HepG2 (cell line): ENCODE results near the gene LRRC3C. TPM values are rescaled to one million over a fixed set of nuclear protein-coding genes. Genes with fewer than 3 reads are reported as not detected.

ENCODE experiments used
- AHR ChIP-seq: IDR thresholded peaks from 2 replicates; pipeline ENCODE4 v1.6.1; 2018; ENCODE audit warnings: missing genetic modification reagents, missing compliant biosample characterization
- ARNTL ChIP-seq: sonication (generic); formaldehyde crosslinking; IDR thresholded peaks from 2 replicates; pipeline ENCODE4 v1.4.0; 2020; ENCODE audit warnings: mild to moderate bottlenecking, missing genetic modification reagents
- BCL6 ChIP-seq: IDR thresholded peaks from 2 replicates; pipeline ENCODE4 v1.6.1; 2016; ENCODE audit warnings: missing genetic modification reagents, missing compliant biosample characterization
- FLYWCH1 ChIP-seq: sonication (generic); formaldehyde crosslinking; IDR thresholded peaks from 2 replicates; pipeline ENCODE4 v1.8.1; 2023; ENCODE audit warnings: mild to moderate bottlenecking, missing genetic modification reagents
- FOXJ3 ChIP-seq: sonication (generic); formaldehyde crosslinking; IDR thresholded peaks from 2 replicates; pipeline ENCODE4 v1.4.0; 2020; ENCODE audit warnings: missing genetic modification reagents, mild to moderate bottlenecking, borderline replicate concordance
- GATA4 ChIP-seq: sonication (generic); IDR thresholded peaks from 2 replicates; pipeline ENCODE4 v1.6.1; 2016; ENCODE audit warnings: antibody characterized with exemption, low read depth, borderline replicate concordance
- HCFC1 ChIP-seq: fragments of 150-350 bp; IDR thresholded peaks from 2 replicates; pipeline ENCODE4 v1.6.1; 2014; ENCODE audit warnings: low read depth, low read length
- KLF11 ChIP-seq: IDR thresholded peaks from 2 replicates; pipeline ENCODE4 v1.6.1; 2016; ENCODE audit warnings: missing compliant biosample characterization
- MEF2D ChIP-seq: sonication (generic); formaldehyde crosslinking; IDR thresholded peaks from 2 replicates; pipeline ENCODE4 v1.5.1; 2020; ENCODE audit warnings: mild to moderate bottlenecking, missing genetic modification reagents
- NR2F6 ChIP-seq, 2 experiments: IDR thresholded peaks; 2 replicates each; pipeline ENCODE4 v1.6.1; 2016; ENCODE audit warnings: antibody characterized with exemption in 1 of 2, mild to moderate bottlenecking in 1 of 2
- PHF20 ChIP-seq: sonication (generic); formaldehyde crosslinking; IDR thresholded peaks from 2 replicates; pipeline ENCODE4 v1.5.0; 2020; ENCODE audit warnings: mild to moderate bottlenecking, missing genetic modification reagents
- PRMT3 ChIP-seq: sonication (generic); formaldehyde crosslinking; IDR thresholded peaks from 2 replicates; pipeline ENCODE4 v1.8.1; 2022; ENCODE audit warnings: low read depth, mild to moderate bottlenecking, moderate library complexity, missing genetic modification reagents, borderline replicate concordance
- RXRB ChIP-seq: IDR thresholded peaks from 2 replicates; pipeline ENCODE4 v1.6.1; 2016; ENCODE audit warnings: borderline replicate concordance, missing genetic modification reagents, missing compliant biosample characterization
- THAP11 ChIP-seq: IDR thresholded peaks from 2 replicates; pipeline ENCODE4 v1.6.1; 2016; ENCODE audit warnings: missing biosample characterization, missing genetic modification reagents
- U2AF2 ChIP-seq: fragments of 200-400 bp; formaldehyde crosslinking; IDR thresholded peaks from 2 replicates; pipeline ENCODE4 v1.6.1; 2017; ENCODE audit warnings: low read depth, mild to moderate bottlenecking, low read length
- XRCC5 ChIP-seq: fragments of 200-400 bp; formaldehyde crosslinking; optimal IDR thresholded peaks from 2 replicates; pipeline ENCODE3; 2017; ENCODE audit warnings: mild to moderate bottlenecking, low read length
- ZC3H13 ChIP-seq: sonication (generic); formaldehyde crosslinking; IDR thresholded peaks from 2 replicates; pipeline ENCODE4 v1.8.1; 2023; ENCODE audit warnings: mild to moderate bottlenecking, missing genetic modification reagents, moderate library complexity
- ZNF207 ChIP-seq: fragments of 450-650 bp; IDR thresholded peaks from 2 replicates; pipeline ENCODE4 v1.6.1; 2016; ENCODE audit warnings: antibody characterized with exemption, borderline replicate concordance
- ZNF337 ChIP-seq: sonication (generic); formaldehyde crosslinking; IDR thresholded peaks from 2 replicates; pipeline ENCODE4 v1.5.1; 2020; ENCODE audit warnings: missing genetic modification reagents, low read depth, mild to moderate bottlenecking, borderline replicate concordance
- ZNF605 ChIP-seq: sonication (generic); formaldehyde crosslinking; IDR thresholded peaks from 2 replicates; pipeline ENCODE4 v1.8.0; 2022; ENCODE audit warnings: mild to moderate bottlenecking, missing genetic modification reagents
- ZNF777 ChIP-seq: sonication (generic); formaldehyde crosslinking; IDR thresholded peaks from 2 replicates; pipeline ENCODE4 v1.4.0; 2020; ENCODE audit warnings: missing genetic modification reagents
- ZNF780A ChIP-seq: sonication (generic); formaldehyde crosslinking; IDR thresholded peaks from 2 replicates; pipeline ENCODE4 v1.8.0; 2022; ENCODE audit warnings: mild to moderate bottlenecking, missing genetic modification reagents, moderate library complexity
- ZNF790 ChIP-seq: sonication (generic); formaldehyde crosslinking; IDR thresholded peaks from 2 replicates; pipeline ENCODE4 v1.8.0; 2022; ENCODE audit warnings: missing genetic modification reagents, mild to moderate bottlenecking, borderline replicate concordance
- polyA plus RNA-seq, 8 experiments: library from polyadenylated mRNA; depleted of rRNA in 3 of 8; stranded (reverse) in 7 of 8; unstranded in 1 of 8; fragments of >200 nt; fragmentation: Illumina TruSeq in 4 of 8; extraction: Trizol in 4 of 8; gene quantifications; 2 replicates each; pipeline versions ENCODE4 v1.2.1 to v1.2.3, GENCODE V29; 2011 to 2016; ENCODE audit warnings: low read depth in 4 of 8, missing spikeins in 1 of 8, mixed read lengths in 1 of 8; ENCODE audit not compliant: insufficient read depth in 1 of 8
- total RNA-seq, 5 experiments: library from RNA; depleted of rRNA; stranded (reverse); fragments of >200 nt; fragmentation: Illumina TruSeq; extraction: Trizol; gene quantifications; 2 replicates each; pipeline ENCODE4 v1.2.3, GENCODE V29; 2016; ENCODE audit warnings: low read depth in 1 of 5
- TF ChIP-seq, protein P1 (sequence below): sonication (generic); formaldehyde crosslinking; conservative IDR thresholded peaks from 2 replicates; pipeline ENCODE4 v1.4.0; 2020; ENCODE audit warnings: missing genetic modification reagents
- TF ChIP-seq, protein P2 (sequence below): sonication (generic); formaldehyde crosslinking; conservative IDR thresholded peaks from 2 replicates; pipeline ENCODE4 v1.8.0; 2022; ENCODE audit warnings: mild to moderate bottlenecking, moderate library complexity, missing genetic modification reagents
- TF ChIP-seq, protein P3 (sequence below): sonication (generic); formaldehyde crosslinking; IDR thresholded peaks from 2 replicates; pipeline ENCODE4 v1.9.0; 2021; ENCODE audit warnings: missing genetic modification reagents, borderline replicate concordance

The LRRC3C gene
- total and polyA plus RNA-seq, 2 of the 13 experiments (the other 11 are each of a cell fraction or from before 2014, with no cell fraction given): 0.17 TPM; not detected in 1

DNA sequence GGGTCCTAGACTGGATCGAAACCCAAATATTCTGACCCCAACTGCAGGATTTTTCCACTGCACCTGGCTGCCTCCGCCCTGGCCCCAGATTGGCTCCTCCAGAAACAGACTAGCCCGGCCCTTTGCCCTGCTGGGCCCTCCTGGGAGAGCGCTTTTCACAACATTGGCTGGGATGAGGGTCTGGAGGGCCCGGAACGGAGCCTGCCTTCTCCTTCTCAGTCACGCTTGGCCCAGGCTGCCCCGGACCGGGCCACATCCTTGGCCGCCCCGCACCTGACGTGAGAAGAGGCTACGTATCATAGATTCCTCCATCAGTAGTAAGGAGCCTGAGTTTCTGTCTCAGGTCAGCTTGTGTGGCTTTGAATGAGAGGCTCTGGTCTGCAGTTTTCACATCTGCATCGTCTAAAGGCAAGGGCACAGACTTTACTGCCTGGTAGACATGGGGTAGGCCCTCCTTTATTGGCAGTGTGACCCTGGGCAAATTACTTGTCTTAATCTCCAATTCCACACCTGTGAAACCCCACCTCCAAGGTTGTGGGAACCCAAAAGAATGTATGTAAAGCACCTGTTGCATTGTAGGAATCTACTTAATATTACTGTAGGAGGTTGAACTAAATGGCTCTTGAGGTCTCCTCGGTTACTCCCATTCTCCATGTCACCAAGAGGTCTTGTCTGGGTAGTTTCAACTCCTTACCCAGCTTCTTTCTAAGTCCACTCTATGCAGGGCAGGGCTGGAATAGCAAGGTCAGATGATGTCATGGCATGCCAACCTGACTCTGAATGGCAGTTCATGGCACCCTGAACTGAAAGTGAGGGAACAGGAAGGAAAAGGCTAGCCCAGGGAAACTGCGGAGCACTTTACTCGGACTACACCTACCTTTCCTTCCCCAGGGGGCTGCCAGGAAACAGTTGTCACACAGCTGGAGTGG is 661 bp downstream of the LRRC3C start (continued):
- TF ChIP-seq, protein P1, sequence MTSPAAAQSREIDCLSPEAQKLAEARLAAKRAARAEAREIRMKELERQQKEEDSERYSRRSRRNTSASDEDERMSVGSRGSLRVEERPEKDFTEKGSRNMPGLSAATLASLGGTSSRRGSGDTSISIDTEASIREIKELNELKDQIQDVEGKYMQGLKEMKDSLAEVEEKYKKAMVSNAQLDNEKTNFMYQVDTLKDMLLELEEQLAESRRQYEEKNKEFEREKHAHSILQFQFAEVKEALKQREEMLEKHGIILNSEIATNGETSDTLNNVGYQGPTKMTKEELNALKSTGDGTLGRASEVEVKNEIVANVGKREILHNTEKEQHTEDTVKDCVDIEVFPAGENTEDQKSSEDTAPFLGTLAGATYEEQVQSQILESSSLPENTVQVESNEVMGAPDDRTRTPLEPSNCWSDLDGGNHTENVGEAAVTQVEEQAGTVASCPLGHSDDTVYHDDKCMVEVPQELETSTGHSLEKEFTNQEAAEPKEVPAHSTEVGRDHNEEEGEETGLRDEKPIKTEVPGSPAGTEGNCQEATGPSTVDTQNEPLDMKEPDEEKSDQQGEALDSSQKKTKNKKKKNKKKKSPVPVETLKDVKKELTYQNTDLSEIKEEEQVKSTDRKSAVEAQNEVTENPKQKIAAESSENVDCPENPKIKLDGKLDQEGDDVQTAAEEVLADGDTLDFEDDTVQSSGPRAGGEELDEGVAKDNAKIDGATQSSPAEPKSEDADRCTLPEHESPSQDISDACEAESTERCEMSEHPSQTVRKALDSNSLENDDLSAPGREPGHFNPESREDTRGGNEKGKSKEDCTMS: no peak
- TF ChIP-seq ZNF337: no peak
- no peak for TF ChIP-seq PHF20 (CRISPR knock-in tag)
- peak; percentile 12 for TF ChIP-seq XRCC5
- no peak for TF ChIP-seq ZNF207
- no peak for TF ChIP-seq AHR (CRISPR knock-in tag)
- no peak for TF ChIP-seq ARNTL (CRISPR knock-in tag)
- TF ChIP-seq THAP11: peak; percentile 72
- TF ChIP-seq, protein P2, sequence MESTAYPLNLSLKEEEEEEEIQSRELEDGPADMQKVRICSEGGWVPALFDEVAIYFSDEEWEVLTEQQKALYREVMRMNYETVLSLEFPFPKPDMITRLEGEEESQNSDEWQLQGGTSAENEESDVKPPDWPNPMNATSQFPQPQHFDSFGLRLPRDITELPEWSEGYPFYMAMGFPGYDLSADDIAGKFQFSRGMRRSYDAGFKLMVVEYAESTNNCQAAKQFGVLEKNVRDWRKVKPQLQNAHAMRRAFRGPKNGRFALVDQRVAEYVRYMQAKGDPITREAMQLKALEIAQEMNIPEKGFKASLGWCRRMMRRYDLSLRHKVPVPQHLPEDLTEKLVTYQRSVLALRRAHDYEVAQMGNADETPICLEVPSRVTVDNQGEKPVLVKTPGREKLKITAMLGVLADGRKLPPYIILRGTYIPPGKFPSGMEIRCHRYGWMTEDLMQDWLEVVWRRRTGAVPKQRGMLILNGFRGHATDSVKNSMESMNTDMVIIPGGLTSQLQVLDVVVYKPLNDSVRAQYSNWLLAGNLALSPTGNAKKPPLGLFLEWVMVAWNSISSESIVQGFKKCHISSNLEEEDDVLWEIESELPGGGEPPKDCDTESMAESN (CRISPR knock-in tag): no peak
- TF ChIP-seq ZNF605 (CRISPR knock-in tag): peak; percentile 88
- TF ChIP-seq GATA4: no peak
- TF ChIP-seq ZNF780A (CRISPR knock-in tag): no peak
- no peak for TF ChIP-seq ZC3H13
- TF ChIP-seq, protein P3, sequence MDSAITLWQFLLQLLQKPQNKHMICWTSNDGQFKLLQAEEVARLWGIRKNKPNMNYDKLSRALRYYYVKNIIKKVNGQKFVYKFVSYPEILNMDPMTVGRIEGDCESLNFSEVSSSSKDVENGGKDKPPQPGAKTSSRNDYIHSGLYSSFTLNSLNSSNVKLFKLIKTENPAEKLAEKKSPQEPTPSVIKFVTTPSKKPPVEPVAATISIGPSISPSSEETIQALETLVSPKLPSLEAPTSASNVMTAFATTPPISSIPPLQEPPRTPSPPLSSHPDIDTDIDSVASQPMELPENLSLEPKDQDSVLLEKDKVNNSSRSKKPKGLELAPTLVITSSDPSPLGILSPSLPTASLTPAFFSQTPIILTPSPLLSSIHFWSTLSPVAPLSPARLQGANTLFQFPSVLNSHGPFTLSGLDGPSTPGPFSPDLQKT (CRISPR knock-in tag): no peak
- no peak for TF ChIP-seq FOXJ3 (CRISPR knock-in tag)
- no peak; the same call in 1 of the 2 replicates for TF ChIP-seq NR2F6 (IDR thresholded peaks at IDR 0.05)
- no peak for TF ChIP-seq NR2F6 (CRISPR knock-in tag; IDR thresholded peaks at IDR 0.05)
- no peak for TF ChIP-seq KLF11
- no peak; the same call in 1 of the 2 replicates for TF ChIP-seq ZNF790
- no peak for TF ChIP-seq U2AF2
- no peak for TF ChIP-seq BCL6 (CRISPR knock-in tag)
- TF ChIP-seq FLYWCH1: no peak
- TF ChIP-seq ZNF777 (CRISPR knock-in tag): no peak
- TF ChIP-seq HCFC1: no peak
- TF ChIP-seq MEF2D: no peak; the same call in 1 of the 2 replicates
- no peak for TF ChIP-seq RXRB (CRISPR knock-in tag)
- TF ChIP-seq PRMT3 (CRISPR knock-in tag): 0 out of 2 replicates have a peak, but pooled peaks have one; percentile 56
